Retinal pigment epithelial cell (primary cell): Measurements from ENCODE around the gene AGAP3.

Experiments used
- DNase-seq: peaks from one replicate; pipeline ENCODE4 v3.0.0-alpha.2; 2010; ENCODE audit warnings: low read depth
- H3K4me3 ChIP-seq: 2 replicates; pipeline ENCODE4 v1.5.1; 2011; ENCODE audit warnings: mild to moderate bottlenecking, low read length, control low read depth, moderate library complexity
- CTCF ChIP-seq: conservative IDR thresholded peaks from 2 replicates; pipeline ENCODE4 v1.5.1; 2011; ENCODE audit warnings: low read depth, low read length, control low read depth, inconsistent platforms

AGAP3 gene

DNA sequence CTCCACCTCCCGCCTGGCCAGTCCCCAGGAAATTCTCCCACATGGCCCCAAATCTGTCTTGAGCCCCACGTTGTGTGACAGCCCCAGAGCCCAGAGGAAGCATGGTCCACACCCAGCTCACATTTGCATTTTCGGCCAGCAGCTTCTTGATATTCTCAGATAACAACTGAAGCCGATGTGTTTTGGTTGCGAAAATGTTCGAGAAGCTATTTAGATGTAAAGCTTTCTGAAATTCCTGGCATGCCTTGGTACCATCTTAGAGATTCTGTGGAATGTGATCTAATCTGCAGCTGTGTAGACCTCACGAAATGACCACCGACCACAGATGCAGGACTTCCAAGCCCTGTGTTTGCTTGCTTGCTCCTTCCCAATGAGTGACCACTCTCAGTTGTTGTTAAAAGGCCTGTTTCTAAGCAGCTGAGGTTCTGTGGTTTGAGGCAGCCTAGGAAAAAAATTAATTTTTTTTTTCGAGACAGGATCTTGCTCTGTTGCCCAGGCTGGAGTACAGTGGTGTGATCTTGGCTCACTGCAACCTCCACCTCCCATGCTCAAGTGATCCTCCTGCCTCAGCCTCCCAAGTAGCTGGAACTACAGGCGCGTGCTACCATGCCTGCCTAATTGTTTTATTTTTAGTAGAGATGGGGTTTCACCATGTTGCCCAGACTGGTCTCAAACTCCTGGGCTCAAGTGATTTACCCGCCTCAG is 18.1 kb upstream of the AGAP3 start:
- H3K4me3 ChIP-seq: no peak overlapping the region
- TF ChIP-seq CTCF: no peak
- DNase-seq: no peak

GRCh38 chr7:151069841-151070573 is 16.3 kb upstream of the AGAP3 start:
- DNase-seq: no peak
- no peak overlapping the region for H3K4me3 ChIP-seq
- no peak for TF ChIP-seq CTCF

DNA sequence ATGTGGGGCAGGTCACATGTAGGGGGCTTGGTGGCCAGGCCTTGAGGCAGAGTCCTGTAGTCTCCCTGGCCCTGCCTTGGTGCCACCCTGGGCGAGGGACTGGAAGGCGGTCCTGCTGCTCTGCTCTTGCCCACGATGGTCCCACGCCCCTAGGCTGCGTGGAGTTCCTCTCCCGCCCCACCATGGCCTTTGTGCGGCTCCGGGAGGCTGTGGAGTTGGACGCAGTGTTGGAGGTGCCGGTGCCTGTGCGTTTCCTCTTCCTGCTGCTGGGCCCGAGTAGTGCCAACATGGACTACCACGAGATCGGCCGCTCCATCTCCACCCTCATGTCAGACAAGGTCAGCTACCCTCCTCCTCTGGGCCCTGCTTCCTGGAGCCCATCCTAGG is 15.7 kb upstream of the AGAP3 start:
- no peak overlapping the region for H3K4me3 ChIP-seq
- no peak for TF ChIP-seq CTCF
- DNase-seq: no peak

GRCh38 chr7:151071032-151071866 is 15.0 kb upstream of the AGAP3 start:
- H3K4me3 ChIP-seq: no peak overlapping the region
- DNase-seq: no peak
- TF ChIP-seq CTCF: no peak

DNA sequence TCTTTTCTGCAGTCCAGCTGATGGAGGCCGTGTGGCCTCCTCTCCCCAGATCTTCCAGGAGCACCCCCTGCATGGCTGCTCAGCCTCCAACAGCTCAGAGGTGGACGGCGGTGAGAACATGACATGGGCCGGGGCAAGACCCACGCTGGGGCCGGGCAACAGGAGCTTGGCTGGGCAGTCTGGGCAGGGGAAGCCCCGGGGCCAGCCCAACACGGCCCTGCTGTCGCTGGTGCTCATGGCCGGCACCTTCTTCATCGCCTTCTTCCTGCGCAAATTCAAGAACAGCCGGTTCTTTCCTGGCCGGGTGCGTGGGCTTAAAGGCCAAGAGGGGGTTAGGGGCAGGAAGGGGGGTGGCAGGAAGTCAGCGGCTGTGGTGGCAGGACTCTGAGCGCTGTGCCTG is 12.3 kb upstream of the AGAP3 start:
- no peak for DNase-seq
- no peak for TF ChIP-seq CTCF
- no peak overlapping the region for H3K4me3 ChIP-seq

- no peak for TF ChIP-seq CTCF
- H3K4me3 ChIP-seq: no peak overlapping the region
- DNase-seq: no peak
Observed at GRCh38 chr7:151074817-151075661, 11.2 kb upstream of the AGAP3 start.
